VCaP (cell line): ENCODE data around the gene FERMT3.

Experiments
- H3K27ac ChIP-seq: fragments of 450-650 bp; 2 replicates; pipeline ENCODE4 v1.5.1; 2017
- CTCF ChIP-seq: fragments of 450-650 bp; conservative IDR thresholded peaks from 2 replicates; pipeline ENCODE4 v1.5.1; 2017; ENCODE audit warnings: mild to moderate bottlenecking, moderate library complexity

FERMT3 gene

GRCh38 chr11:64244966-64245365 lies 38.4 kb downstream of the FERMT3 start:
- no peak for TF ChIP-seq CTCF
- H3K27ac ChIP-seq: peak overlapping the region; percentile 95

- TF ChIP-seq CTCF: no peak
- peak overlapping the region; percentile 95 for H3K27ac ChIP-seq
Measured at GRCh38 chr11:64245401-64245796, 38.9 kb downstream of the FERMT3 start.

DNA sequence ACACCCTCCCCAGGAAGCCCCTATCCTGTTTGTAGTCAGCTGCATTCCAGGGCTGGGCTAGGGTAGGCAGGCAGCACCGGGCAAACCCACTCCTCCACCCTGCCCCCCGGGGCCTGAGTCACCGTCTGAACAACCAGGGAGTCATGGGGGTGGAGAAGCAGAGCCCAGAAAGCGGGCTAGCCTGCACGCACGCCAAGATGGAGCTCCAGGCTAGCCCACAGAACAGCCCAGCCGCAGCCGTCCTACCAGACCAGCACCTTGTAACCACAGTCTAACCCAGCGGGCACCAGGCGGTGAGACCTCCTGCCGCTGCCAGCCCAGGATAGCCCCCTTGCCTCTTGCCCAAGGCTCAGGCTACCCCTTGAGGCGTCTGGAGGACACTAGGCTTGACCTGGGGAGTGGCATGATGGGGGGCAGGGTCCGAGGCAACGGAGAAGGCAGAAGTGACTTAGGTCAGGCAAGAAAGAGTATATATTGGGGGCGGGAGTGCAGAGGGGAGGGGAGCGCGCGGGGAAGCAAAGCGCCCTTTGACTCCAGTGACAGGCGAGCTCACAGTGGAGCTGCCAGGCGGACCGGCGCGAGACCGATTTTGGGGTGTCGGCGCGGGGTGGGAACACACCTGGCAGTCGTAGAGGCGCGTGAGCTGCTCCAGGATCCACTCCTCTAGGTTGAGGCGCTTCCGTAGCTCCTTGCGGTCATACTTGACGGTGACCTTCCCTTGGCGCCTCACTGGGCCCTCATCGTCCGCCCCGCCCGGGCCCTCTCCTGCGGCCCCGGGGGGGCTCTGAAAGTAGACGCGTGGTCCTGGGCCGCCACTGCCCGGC lies 39.5 kb downstream of the FERMT3 start:
- H3K27ac ChIP-seq: peak overlapping the region; percentile 95
- TF ChIP-seq CTCF: no peak

- H3K27ac ChIP-seq: peak overlapping the region; percentile 95
Measured at GRCh38 chr11:64246621-64246870, 40.0 kb downstream of the FERMT3 start.

DNA sequence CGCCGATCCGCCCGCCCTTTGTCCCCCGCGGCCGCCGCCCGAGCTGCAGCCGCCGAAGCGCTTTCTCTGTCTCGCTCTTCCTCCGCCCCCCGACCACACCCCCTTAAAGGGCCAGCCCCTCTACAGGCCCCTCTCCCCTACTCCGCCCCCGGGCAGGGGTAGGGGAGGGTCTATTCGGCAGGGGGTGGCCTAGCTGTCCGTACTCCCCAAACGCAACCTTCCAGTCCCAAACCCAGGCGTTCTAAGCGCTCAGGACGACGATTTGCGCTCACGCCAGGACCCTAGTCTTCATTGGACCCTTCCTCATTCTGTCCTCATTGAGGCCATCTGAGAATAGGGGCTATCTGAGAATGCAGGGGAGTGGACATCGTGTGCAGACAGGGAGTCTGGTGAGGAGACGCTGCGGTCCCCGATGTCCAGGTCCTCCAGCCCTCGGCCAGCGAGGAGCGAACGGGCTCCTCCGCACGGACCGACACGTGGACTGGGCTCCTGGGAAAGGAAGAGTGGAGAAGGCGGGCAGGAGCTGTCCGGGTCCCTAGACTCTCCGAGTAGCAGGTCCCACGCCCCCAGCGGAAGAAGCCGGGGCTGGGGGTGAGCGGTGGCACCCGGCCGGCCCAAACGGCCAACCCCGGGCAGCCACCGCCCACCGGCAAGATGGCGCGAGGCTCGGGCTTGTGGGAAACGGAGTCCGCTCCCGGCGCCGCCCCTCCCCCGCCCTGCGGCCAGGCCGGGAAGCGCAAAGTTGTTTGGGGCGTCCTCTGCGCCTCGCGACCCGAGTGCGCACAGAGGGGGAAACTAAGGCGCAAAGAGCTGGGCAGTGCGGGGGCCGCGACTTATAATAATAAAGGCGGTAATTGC lies 40.6 kb downstream of the FERMT3 start, which contains the start of gene PPP1R14B:
TSS of gene PPP1R14B (minus strand) at position 73 of the 858 bp plus-strand sequence. CDS start 270 bp downstream, outside the sequence.
- H3K27ac ChIP-seq: peak within 1 kb of the TSS; percentile 95
- peak; percentile 70 for TF ChIP-seq CTCF

GRCh38 chr11:64247729-64248531 lies 41.4 kb downstream of the FERMT3 start:
- TF ChIP-seq CTCF: no peak
- peak overlapping the region; percentile 95 for H3K27ac ChIP-seq

DNA sequence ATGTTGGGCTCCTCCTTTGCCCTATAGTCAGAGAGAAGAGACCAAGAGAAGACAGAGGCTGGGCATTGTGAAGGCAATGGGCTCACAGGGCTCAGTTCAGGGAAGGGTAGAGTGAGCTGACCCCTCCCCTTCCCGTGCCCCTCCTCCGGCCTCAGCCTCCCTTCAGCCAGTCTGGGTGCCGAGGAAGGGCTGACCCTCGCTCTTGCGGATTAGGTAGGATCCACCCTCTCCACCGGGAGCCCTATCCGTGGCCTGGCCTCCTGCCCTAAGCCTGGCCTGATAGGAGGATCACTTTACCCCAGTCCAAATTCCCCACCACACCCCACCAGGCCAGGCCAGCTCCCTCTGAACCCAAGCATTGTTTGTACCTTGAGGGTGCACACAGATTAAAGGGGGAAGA lies 42.1 kb downstream of the FERMT3 start:
- TF ChIP-seq CTCF: no peak
- H3K27ac ChIP-seq: peak overlapping the region; percentile 95; the same call in 1 of the 2 replicates
